ENCODE data around the gene CLNK.
"Not testable (repeated sequence)": the region's sequence is repeated elsewhere in the genome, so short reads cannot be mapped to it uniquely, and the experiment has no call there.

Gene CLNK

GRCh38 chr4:10574553-10574952 is 110.0 kb downstream of the CLNK start:
- DNase-seq: not testable (repeated sequence)

- no peak for DNase-seq
Measured at GRCh38 chr4:10571909-10572308, 112.7 kb downstream of the CLNK start.

GRCh38 chr4:10569491-10569890 is 115.1 kb downstream of the CLNK start:
- DNase-seq: no peak

GRCh38 chr4:10567766-10568165 is 116.8 kb downstream of the CLNK start:
- no peak for DNase-seq

GRCh38 chr4:10565166-10565780 is 119.3 kb downstream of the CLNK start:
- no peak for DNase-seq

- DNase-seq: peak; percentile 62
Measured at GRCh38 chr4:10554694-10555093, 129.9 kb downstream of the CLNK start.

GRCh38 chr4:10554121-10554520 is 130.4 kb downstream of the CLNK start:
- DNase-seq: no peak

GRCh38 chr4:10552591-10553280 is 131.8 kb downstream of the CLNK start:
- no peak for DNase-seq

- no peak for DNase-seq
Measured at GRCh38 chr4:10535912-10536311, 148.7 kb downstream of the CLNK start.

- DNase-seq: no peak
Measured at GRCh38 chr4:10534820-10535219, 149.7 kb downstream of the CLNK start.

- no peak for DNase-seq
Measured at GRCh38 chr4:10532155-10532554, 152.4 kb downstream of the CLNK start.

GRCh38 chr4:10530137-10530786 is 154.3 kb downstream of the CLNK start:
- DNase-seq: no peak

GRCh38 chr4:10529291-10530136 is 155.1 kb downstream of the CLNK start:
- DNase-seq: no peak

- DNase-seq: no peak
Measured at GRCh38 chr4:10527438-10527837, 157.1 kb downstream of the CLNK start.

GRCh38 chr4:10526429-10527222 is 157.9 kb downstream of the CLNK start:
- DNase-seq: no peak

GRCh38 chr4:10524196-10524833 is 160.3 kb downstream of the CLNK start:
- DNase-seq: no peak

GRCh38 chr4:10521424-10521823 is 163.1 kb downstream of the CLNK start:
- no peak for DNase-seq

- no peak for DNase-seq
Measured at GRCh38 chr4:10509733-10510132, 174.8 kb downstream of the CLNK start.

- DNase-seq: no peak
Measured at GRCh38 chr4:10506077-10506476, 178.5 kb downstream of the CLNK start.

- DNase-seq: no peak
Measured at GRCh38 chr4:10504570-10505179, 179.9 kb downstream of the CLNK start.

GRCh38 chr4:10502717-10503116 is 181.9 kb downstream of the CLNK start:
- no peak for DNase-seq

GRCh38 chr4:10500776-10501175 is 183.8 kb downstream of the CLNK start:
- no peak for DNase-seq

Measured in activated CD4-positive, alpha-beta T cell treated with anti-CD3 and anti-CD28 coated beads for 48 hours (primary cell).